Body of pancreas (tissue), 4 donors: ENCODE data around the gene HSFX3.

Experiments used
- CTCF ChIP-seq, 7 experiments: fragments of 450-650 bp in 4 of 7; fragments of 200-600 bp in 3 of 7; sonication (generic) in 3 of 7; IDR thresholded peaks; one replicate each; pipeline ENCODE4 v1.5.1; 2016 to 2019; ENCODE audit warnings: antibody characterized with exemption in 7 of 7
- POLR2A ChIP-seq, 3 donors: fragments of 450-650 bp; IDR thresholded peaks; one replicate each; pipeline ENCODE4 v1.6.1; 2016; ENCODE audit warnings: antibody characterized with exemption in 3 of 3, mild to moderate bottlenecking in 2 of 3

GRCh38 chrX:149540131-149540620 lies 9.5 kb downstream of the HSFX3 start:
- no peak for TF ChIP-seq CTCF (IDR thresholded peaks at IDR 0.05)
- no peak for TF ChIP-seq POLR2A (IDR thresholded peaks at IDR 0.05)
